ENCODE measurements around the gene BCKDHA.
A peak's percentile ranks its signal among the peaks of the same experiment; 100 is the strongest.

Gene BCKDHA

DNA sequence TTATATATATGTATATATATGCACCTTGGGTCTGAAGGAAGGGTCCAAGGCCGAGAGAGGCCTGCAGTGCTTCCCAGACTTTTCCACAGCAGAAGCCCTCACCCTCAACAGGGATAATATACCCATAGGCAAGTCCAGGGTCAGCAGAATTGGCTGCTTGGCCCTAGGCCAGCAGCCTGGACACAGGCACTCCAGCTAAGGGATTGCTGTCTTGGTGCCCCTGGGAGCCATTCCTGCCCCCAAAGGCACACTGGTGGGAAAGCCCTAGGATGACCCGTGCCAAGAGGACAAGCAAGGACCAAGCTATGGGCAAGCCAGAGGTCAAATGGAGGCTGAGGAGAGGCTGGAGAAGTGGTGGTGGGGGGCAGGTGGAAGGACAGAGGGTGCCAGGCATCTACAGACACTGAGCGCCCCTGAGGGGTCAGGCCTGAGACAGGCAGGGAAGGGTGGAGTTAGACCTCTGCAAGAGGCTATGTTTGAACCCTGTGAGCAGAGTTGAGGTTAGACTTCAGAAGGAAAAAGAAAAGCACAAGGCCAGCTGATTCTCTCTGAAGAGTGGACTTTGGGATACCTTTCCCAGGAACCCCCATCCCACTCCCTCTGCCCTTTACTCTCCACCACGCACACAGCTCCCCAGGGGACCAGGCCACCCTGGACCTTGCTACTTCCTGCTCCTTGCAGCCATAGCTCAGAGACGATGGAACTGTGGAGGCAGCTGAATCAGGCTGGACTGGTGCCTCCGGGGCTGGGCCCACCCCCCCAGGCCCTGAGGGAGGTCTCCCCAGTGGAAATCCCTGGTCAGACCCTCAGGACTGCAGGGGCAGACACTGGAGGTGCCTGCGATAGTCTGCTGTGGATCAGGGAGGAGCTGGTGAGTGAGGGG, 45.1 kb downstream of the BCKDHA start, which contains the start of gene ERICH4:
TSS of gene ERICH4 (plus strand) at position 684 of the 883 bp plus-strand sequence. CDS start at position 698, 14 bp downstream.
- H3K9me3 ChIP-seq (ENCODE audit: control extremely low read depth in 1 of 5, control insufficient read depth in 4 of 5, insufficient read depth in 2 of 5, low read depth in 1 of 5, low read length in 4 of 5), result no peaks in the 10 kb centered on the region
- POLR2A ChIA-PET, result no interaction called here
- CTCF ChIA-PET, result interaction anchor here (0.7 to 1.2 kb wide), 3 partner anchors 9 to 14 kb away, joined by 3 read pairs; no protein-coding TSS in a partner anchor
- no peak within 1 kb of the TSS for H3K27ac ChIP-seq (ENCODE audit: insufficient read depth in 1 of 2, low read depth in 1 of 2, low read length in 2 of 2, poor library complexity in 1 of 2, severe bottlenecking in 2 of 2)
- peaks cover 0 to 4% (median 0%) of the 10 kb centered on the region in 5 experiments for H3K27me3 ChIP-seq (replicated peaks in 2 of 5; ENCODE audit: control insufficient read depth in 4 of 5, insufficient read depth in 5 of 5, low read length in 4 of 5)
- no peak within 1 kb of the TSS for H3K4me3 ChIP-seq (ENCODE audit: control insufficient read depth in 1 of 7, extremely low read depth in 1 of 7, insufficient read depth in 4 of 7, low read depth in 2 of 7, low read length in 6 of 7)
- H3K36me3 ChIP-seq (ENCODE audit: control insufficient read depth in 4 of 4, insufficient read depth in 4 of 4, low read length in 3 of 4), result peaks cover 0 to 4% (median 3%) of the 10 kb centered on the region in 4 experiments
- 77% methylated on average over 5 of the region's 7 CpGs for WGBS (ENCODE audit: insufficient coverage)
- DNase-seq, result no peak
- H3K4me1 ChIP-seq (ENCODE audit: control extremely low read depth in 1 of 4, control insufficient read depth in 4 of 4, insufficient read depth in 4 of 4, low read length in 3 of 4), result peaks cover 4 to 15% (median 8%) of the 10 kb centered on the region in 4 experiments

DNA sequence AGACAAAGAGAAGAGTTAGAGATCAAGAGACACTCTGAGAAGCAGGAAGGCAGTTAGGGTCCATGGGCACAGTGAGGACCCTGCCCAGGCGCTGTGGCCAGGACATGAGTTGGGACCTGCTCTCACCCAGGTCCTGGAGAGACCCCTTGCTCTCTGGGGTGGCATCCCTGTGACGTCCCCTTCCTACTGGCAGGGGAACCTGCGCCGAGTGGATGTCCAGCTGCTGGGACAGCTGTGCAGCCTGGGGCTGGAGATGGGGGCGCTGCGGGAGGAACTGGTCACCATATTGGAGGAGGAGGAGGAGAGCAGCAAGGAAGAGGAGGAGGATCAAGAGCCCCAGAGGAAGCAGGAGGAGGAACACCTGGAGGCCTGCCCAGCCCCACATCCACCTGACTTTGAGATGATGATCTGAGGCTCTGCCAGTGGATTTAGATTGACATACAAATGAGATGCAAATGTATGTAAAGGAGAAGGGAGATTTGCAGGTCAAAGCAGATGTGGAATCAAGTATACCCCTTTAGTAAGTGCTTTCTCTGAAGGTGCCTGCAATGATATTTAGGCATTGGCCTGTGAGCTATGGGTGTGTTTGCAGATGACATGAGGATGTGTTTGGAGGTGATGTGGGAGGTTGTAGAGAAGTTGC, 46.3 kb downstream of the BCKDHA start:
- CTCF ChIA-PET, result interaction anchor here (0.7 to 8.8 kb wide), 3 partner anchors 10 to 126 kb away, joined by 3 to 113 read pairs (median 3); no protein-coding TSS in a partner anchor
- POLR2A ChIA-PET, result no interaction called here
- WGBS (ENCODE audit: insufficient coverage), result 87% methylated on average over 6 of the region's 6 CpGs
- no peak for DNase-seq
- Histone ChIP-seq H3K4me1 (ENCODE audit: control extremely low read depth in 1 of 4, control insufficient read depth in 4 of 4, insufficient read depth in 4 of 4, low read length in 3 of 4) (peaks cover 5 to 14% (median 8%) of the 10 kb centered on the region in 4 experiments), H3K36me3 (ENCODE audit: control insufficient read depth in 4 of 4, insufficient read depth in 4 of 4, low read length in 3 of 4) (no peaks in the 10 kb centered on the region), H3K9me3 (ENCODE audit: control extremely low read depth in 1 of 5, control insufficient read depth in 4 of 5, insufficient read depth in 2 of 5, low read depth in 1 of 5, low read length in 4 of 5) (no peaks in the 10 kb centered on the region), H3K4me3 (ENCODE audit: control insufficient read depth in 1 of 7, extremely low read depth in 1 of 7, insufficient read depth in 4 of 7, low read depth in 2 of 7, low read length in 6 of 7) (no peak overlapping the region), H3K27ac (ENCODE audit: insufficient read depth in 1 of 2, low read depth in 1 of 2, low read length in 2 of 2, poor library complexity in 1 of 2, severe bottlenecking in 2 of 2) (no peak overlapping the region), H3K27me3 (replicated peaks in 2 of 5; ENCODE audit: control insufficient read depth in 4 of 5, insufficient read depth in 5 of 5, low read length in 4 of 5) (peaks cover 0 to 4% (median 0%) of the 10 kb centered on the region in 5 experiments)

DNA sequence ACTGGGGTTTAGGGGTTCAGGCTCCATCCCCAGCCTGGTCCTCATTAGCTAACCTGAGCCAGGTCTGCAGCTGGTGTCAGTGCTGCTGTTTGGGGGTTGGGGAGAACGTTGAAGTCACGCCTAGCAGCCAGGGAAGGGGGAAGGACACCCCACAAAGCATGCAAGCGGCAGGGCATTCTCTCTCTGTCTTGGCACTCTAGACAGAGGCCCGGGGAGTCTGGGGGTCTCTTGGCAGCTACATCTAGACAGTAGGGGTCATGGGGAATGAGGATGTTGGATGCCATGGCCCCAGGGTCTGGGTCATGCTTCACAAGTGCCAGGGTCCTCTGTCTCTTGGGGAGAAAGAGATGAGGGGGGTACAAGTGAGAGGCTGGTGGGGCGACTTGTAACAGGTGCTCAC, 48.0 kb downstream of the BCKDHA start:
- H3K9me3 ChIP-seq (ENCODE audit: control extremely low read depth in 1 of 5, control insufficient read depth in 4 of 5, insufficient read depth in 2 of 5, low read depth in 1 of 5, low read length in 4 of 5), result no peaks in the 10 kb centered on the region
- H3K4me1 ChIP-seq (ENCODE audit: control extremely low read depth in 1 of 4, control insufficient read depth in 4 of 4, insufficient read depth in 4 of 4, low read length in 3 of 4), result peaks cover 3 to 13% (median 5%) of the 10 kb centered on the region in 4 experiments
- no peak for DNase-seq
- no peaks in the 10 kb centered on the region for H3K36me3 ChIP-seq (ENCODE audit: control insufficient read depth in 4 of 4, insufficient read depth in 4 of 4, low read length in 3 of 4)
- POLR2A ChIA-PET, result no interaction called here
- no peak overlapping the region for H3K27ac ChIP-seq (ENCODE audit: insufficient read depth in 1 of 2, low read depth in 1 of 2, low read length in 2 of 2, poor library complexity in 1 of 2, severe bottlenecking in 2 of 2)
- peaks cover 0 to 4% (median 0%) of the 10 kb centered on the region in 5 experiments for H3K27me3 ChIP-seq (replicated peaks in 2 of 5; ENCODE audit: control insufficient read depth in 4 of 5, insufficient read depth in 5 of 5, low read length in 4 of 5)
- H3K4me3 ChIP-seq (ENCODE audit: control insufficient read depth in 1 of 7, extremely low read depth in 1 of 7, insufficient read depth in 4 of 7, low read depth in 2 of 7, low read length in 6 of 7), result no peak overlapping the region
- CTCF ChIA-PET, result interaction anchor here (0.6 to 8.8 kb wide), 5 partner anchors 10 to 426 kb away, joined by 3 to 113 read pairs (median 4); no protein-coding TSS in a partner anchor
- WGBS (ENCODE audit: insufficient coverage), result 93% methylated on average over 4 of the region's 5 CpGs

DNA sequence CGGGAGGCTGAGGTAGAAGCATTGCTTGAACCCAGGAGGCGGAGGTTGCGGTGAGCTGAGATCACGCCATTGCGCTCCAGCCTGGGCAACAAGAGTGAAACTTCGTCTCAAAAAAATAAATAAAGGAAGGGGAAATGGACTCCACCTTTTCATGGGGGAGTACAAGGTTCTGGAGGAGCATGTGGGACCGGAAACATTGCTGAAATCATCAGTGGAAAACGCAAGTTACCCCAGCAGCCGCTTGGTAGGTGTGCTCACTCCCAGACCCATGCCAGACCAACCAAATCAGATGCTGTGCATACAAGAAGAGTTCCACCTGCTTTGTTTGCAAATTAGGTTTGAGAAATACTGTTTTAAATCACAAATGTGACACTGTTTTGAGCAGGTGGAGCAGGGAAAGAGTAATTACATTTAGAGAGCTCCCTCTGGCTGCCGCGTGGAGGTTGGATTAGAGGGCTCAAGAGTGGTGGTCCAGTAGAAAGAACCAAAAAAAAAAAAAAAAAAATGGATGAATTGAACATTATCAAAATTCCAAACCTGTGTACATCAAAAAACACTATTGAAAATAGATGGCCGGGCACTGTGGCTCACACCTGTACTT, 50.2 kb downstream of the BCKDHA start:
- Histone ChIP-seq H3K4me3 (ENCODE audit: control insufficient read depth in 1 of 7, extremely low read depth in 1 of 7, insufficient read depth in 4 of 7, low read depth in 2 of 7, low read length in 6 of 7) (peak overlapping the region in 1 of 7 experiments; percentile 45), H3K36me3 (ENCODE audit: control insufficient read depth in 4 of 4, insufficient read depth in 4 of 4, low read length in 3 of 4) (no peaks in the 10 kb centered on the region), H3K27ac (ENCODE audit: insufficient read depth in 1 of 2, low read depth in 1 of 2, low read length in 2 of 2, poor library complexity in 1 of 2, severe bottlenecking in 2 of 2) (no peak overlapping the region), H3K27me3 (replicated peaks in 2 of 5; ENCODE audit: control insufficient read depth in 4 of 5, insufficient read depth in 5 of 5, low read length in 4 of 5) (peaks cover 0 to 4% (median 0%) of the 10 kb centered on the region in 5 experiments), H3K4me1 (ENCODE audit: control extremely low read depth in 1 of 4, control insufficient read depth in 4 of 4, insufficient read depth in 4 of 4, low read length in 3 of 4) (peaks cover 3 to 13% (median 5%) of the 10 kb centered on the region in 4 experiments), H3K9me3 (ENCODE audit: control extremely low read depth in 1 of 5, control insufficient read depth in 4 of 5, insufficient read depth in 2 of 5, low read depth in 1 of 5, low read length in 4 of 5) (no peaks in the 10 kb centered on the region)
- POLR2A ChIA-PET, result interaction anchor here (1.1 kb wide), 1 partner anchor 8 kb away, joined by 3 read pairs; the partner anchor contains the start of gene DMAC2
- CTCF ChIA-PET, result interaction anchor here (1.1 to 8.8 kb wide), 6 partner anchors 8 to 122 kb away, joined by 3 to 113 read pairs (median 10); partner anchors contain the start of gene DMAC2
- 65% methylated on average over 10 of the region's 12 CpGs for WGBS (ENCODE audit: insufficient coverage)
- no peak for DNase-seq

DNA sequence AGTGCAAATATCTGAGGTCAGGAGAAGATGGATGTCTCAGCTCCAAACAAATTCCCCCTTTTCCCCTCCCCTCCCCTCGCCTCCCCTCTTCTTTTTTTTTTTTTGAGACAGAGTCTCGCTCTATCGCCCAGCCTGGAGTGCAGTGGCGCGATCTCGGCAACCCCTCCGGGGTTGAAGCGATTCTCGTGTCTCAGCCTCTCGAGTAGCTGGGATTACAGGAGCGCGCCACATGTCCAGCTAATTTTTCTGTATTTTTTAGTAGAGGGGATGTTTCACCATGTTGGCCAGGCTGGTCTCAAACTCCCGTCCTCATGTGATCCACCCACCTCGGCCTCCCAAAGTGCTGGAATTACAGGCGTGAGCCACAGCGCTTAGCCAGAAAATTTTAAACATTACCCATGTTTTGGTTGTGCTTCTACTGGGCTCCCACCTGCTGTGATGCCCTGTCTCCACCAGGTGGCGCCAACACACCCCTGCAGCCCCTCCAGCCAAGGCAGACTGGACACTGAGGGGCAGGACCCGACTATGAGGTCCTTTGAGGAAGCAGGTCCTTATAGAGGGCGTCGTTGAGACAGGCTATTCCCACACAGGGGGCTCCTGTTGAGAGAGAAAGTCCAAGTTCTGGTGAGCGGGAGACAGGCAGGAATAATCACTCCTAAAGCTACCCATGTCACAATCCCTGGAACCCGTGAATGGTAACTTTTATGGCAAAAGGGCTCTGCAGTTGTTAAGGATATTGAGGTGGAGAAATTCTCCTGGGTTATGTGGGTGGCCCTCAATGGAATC, 51.7 kb downstream of the BCKDHA start:
- POLR2A ChIA-PET, result interaction anchor here (0.8 kb wide), 1 partner anchor 82 kb away, joined by 3 read pairs; no protein-coding TSS in a partner anchor
- Histone ChIP-seq H3K4me1 (ENCODE audit: control extremely low read depth in 1 of 4, control insufficient read depth in 4 of 4, insufficient read depth in 4 of 4, low read length in 3 of 4) (peaks cover 3 to 13% (median 5%) of the 10 kb centered on the region in 4 experiments), H3K9me3 (ENCODE audit: control extremely low read depth in 1 of 5, control insufficient read depth in 4 of 5, insufficient read depth in 2 of 5, low read depth in 1 of 5, low read length in 4 of 5) (no peaks in the 10 kb centered on the region), H3K27me3 (replicated peaks in 2 of 5; ENCODE audit: control insufficient read depth in 4 of 5, insufficient read depth in 5 of 5, low read length in 4 of 5) (peaks cover 0 to 5% (median 0%) of the 10 kb centered on the region in 5 experiments), H3K4me3 (ENCODE audit: control insufficient read depth in 1 of 7, extremely low read depth in 1 of 7, insufficient read depth in 4 of 7, low read depth in 2 of 7, low read length in 6 of 7) (peak overlapping the region in 6 of 7 experiments; percentile 13 to 66 (median 42)), H3K27ac (ENCODE audit: insufficient read depth in 1 of 2, low read depth in 1 of 2, low read length in 2 of 2, poor library complexity in 1 of 2, severe bottlenecking in 2 of 2) (no peak overlapping the region), H3K36me3 (ENCODE audit: control insufficient read depth in 4 of 4, insufficient read depth in 4 of 4, low read length in 3 of 4) (no peaks in the 10 kb centered on the region)
- CTCF ChIA-PET, result interaction anchor here (0.8 to 8.8 kb wide), 24 partner anchors 9 to 972 kb away, joined by 3 to 113 read pairs (median 4); partner anchors contain the start of genes CEACAM21 and DMAC2
- DNase-seq, result peak; percentile 50 to 68 (median 65)
- 2% methylated on average over 17 of the region's 22 CpGs for WGBS (ENCODE audit: insufficient coverage)

DNA sequence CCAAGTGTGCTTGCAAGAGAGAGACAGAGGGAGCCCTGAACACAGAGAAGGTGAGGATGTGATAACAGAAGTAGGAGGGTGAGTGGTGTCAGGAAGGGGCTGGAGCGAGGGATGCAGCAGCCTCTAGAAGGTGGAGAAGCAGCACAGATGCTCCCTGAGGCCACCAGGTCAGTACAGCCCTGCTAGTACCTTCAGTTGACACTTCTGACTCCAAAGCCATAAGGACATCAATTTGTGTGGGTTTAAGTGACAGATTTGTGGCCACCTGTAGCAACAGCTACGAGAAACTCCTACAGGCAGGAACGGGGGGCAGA, 52.2 kb downstream of the BCKDHA start:
- WGBS (ENCODE audit: insufficient coverage), result 67% methylated on average over 1 of the region's 3 CpGs
- Histone ChIP-seq H3K36me3 (ENCODE audit: control insufficient read depth in 4 of 4, insufficient read depth in 4 of 4, low read length in 3 of 4) (no peaks in the 10 kb centered on the region), H3K4me3 (ENCODE audit: control insufficient read depth in 1 of 7, extremely low read depth in 1 of 7, insufficient read depth in 4 of 7, low read depth in 2 of 7, low read length in 6 of 7) (no peak overlapping the region), H3K9me3 (ENCODE audit: control extremely low read depth in 1 of 5, control insufficient read depth in 4 of 5, insufficient read depth in 2 of 5, low read depth in 1 of 5, low read length in 4 of 5) (no peaks in the 10 kb centered on the region), H3K27me3 (replicated peaks in 2 of 5; ENCODE audit: control insufficient read depth in 4 of 5, insufficient read depth in 5 of 5, low read length in 4 of 5) (peaks cover 0 to 8% (median 0%) of the 10 kb centered on the region in 5 experiments), H3K4me1 (ENCODE audit: control extremely low read depth in 1 of 4, control insufficient read depth in 4 of 4, insufficient read depth in 4 of 4, low read length in 3 of 4) (peaks cover 3 to 13% (median 5%) of the 10 kb centered on the region in 4 experiments), H3K27ac (ENCODE audit: insufficient read depth in 1 of 2, low read depth in 1 of 2, low read length in 2 of 2, poor library complexity in 1 of 2, severe bottlenecking in 2 of 2) (no peak overlapping the region)
- ChIA-PET CTCF (interaction anchor here (0.8 to 8.8 kb wide), 14 partner anchors 10 to 154 kb away, joined by 3 to 113 read pairs (median 4); partner anchors contain the start of genes CEACAM21 and DMAC2), POLR2A (no interaction called here)
- no peak for DNase-seq
